LNCAP (cell line): ENCODE measurements around the gene NME9.

Experiments
- CTCF ChIP-seq: fragments of 450-650 bp; IDR thresholded peaks from 2 replicates; pipeline ENCODE4 v1.5.1; 2017; ENCODE audit warnings: mild to moderate bottlenecking

NME9 gene

GRCh38 chr3:138336454-138336999, 6.9 kb upstream of the NME9 start:
- TF ChIP-seq CTCF: no peak

GRCh38 chr3:138334608-138335007, 5.0 kb upstream of the NME9 start:
- TF ChIP-seq CTCF: no peak

- TF ChIP-seq CTCF: peak; percentile 71
Measured at GRCh38 chr3:138332472-138333073, 2.9 kb upstream of the NME9 start.

- TF ChIP-seq CTCF: no peak
Measured at GRCh38 chr3:138331143-138331894, 1.7 kb upstream of the NME9 start.

- no peak for TF ChIP-seq CTCF
Measured at GRCh38 chr3:138329984-138330293, 288 bp upstream of the NME9 start.

GRCh38 chr3:138328341-138328740, 1.3 kb downstream of the NME9 start:
- TF ChIP-seq CTCF: peak; percentile 9; the same call in 1 of the 2 replicates

GRCh38 chr3:138327831-138328230, 1.8 kb downstream of the NME9 start:
- TF ChIP-seq CTCF: no peak
